GM15510 (cell line): Measurements from ENCODE around the gene CBLN4.

Experiments
- POLR2A ChIP-seq: IDR thresholded peaks from 3 replicates; pipeline ENCODE4 v1.6.1; 2011; ENCODE audit warnings: borderline replicate concordance; ENCODE audit not compliant: insufficient read length; ENCODE audit errors: extremely low read depth

Gene CBLN4

GRCh38 chr20:55977690-55978459 is 27.4 kb downstream of the CBLN4 start:
- TF ChIP-seq POLR2A = no peak

GRCh38 chr20:55974491-55975202 is 30.7 kb downstream of the CBLN4 start:
- no peak for TF ChIP-seq POLR2A

GRCh38 chr20:55964790-55965189 is 40.5 kb downstream of the CBLN4 start:
- no peak for TF ChIP-seq POLR2A

DNA sequence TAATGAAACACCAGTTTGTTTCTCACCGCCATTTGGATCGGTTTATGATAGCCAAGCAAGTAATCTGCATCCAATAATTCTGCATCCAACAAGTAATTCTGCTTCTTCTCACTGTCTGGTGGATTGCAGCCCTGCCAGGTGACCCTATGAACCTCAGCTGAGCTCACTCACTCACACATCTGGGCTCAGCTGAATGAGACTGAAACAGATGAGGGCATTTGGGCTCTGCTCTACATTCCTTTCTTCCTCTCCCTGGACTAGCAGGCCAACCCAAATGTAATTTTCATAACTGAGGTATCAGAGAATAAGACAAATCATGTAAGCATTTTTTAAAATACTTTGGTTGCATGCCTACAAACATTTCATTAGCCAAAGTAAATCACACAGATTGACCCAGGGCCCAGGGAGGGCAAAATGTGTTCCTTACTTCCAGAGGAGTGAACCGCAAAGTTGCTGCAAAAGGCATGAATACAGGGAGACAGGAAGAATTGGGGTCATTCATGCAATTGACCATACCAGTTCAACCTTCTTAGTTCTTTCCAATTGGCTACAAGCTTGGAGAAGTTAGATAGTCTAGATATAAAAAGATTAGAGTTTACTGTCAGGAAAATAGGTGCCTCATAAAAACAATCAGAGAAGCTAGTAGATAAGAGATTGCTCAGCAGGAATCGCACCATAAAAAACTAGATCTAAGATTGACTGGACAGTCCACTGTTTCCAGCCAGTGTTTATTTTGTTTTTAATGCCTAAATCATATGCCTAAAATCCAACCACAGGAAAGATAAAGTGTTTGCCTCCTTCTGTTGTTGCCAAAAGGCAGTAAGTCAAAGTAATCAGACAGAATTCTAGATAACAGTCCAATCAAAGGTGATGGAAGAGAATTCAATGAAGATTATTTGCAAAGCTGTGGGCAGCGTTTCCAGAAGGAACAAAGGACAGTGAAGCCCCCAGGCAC is 43.7 kb downstream of the CBLN4 start:
- TF ChIP-seq POLR2A = no peak

- no peak for TF ChIP-seq POLR2A
Observed at GRCh38 chr20:55953201-55953600, 52.1 kb downstream of the CBLN4 start.

- no peak for TF ChIP-seq POLR2A
Observed at GRCh38 chr20:55947701-55948100, 57.6 kb downstream of the CBLN4 start.
